Suprapubic skin (tissue), 4 donors: ENCODE measurements around the gene TBC1D14.

Source experiments
- CTCF ChIP-seq, 2 donors: fragments of 200-600 bp in 1 of 2; fragments of 450-650 bp in 1 of 2; sonication (generic) in 1 of 2; IDR thresholded peaks; one replicate each; pipeline ENCODE4 v1.5.1; 2016 to 2019; ENCODE audit warnings: antibody characterized with exemption in 2 of 2, mild to moderate bottlenecking in 1 of 2, moderate library complexity in 1 of 2
- EP300 ChIP-seq: sonication (generic); formaldehyde crosslinking; IDR thresholded peaks from one replicate; pipeline ENCODE4 v1.6.1; 2017; ENCODE audit warnings: antibody characterized with exemption
- POLR2A ChIP-seq, 2 donors: fragments of 450-650 bp; IDR thresholded peaks; one replicate each; pipeline ENCODE4 v1.6.1; 2017; ENCODE audit warnings: antibody characterized with exemption in 2 of 2, mild to moderate bottlenecking in 2 of 2, moderate library complexity in 2 of 2
- POLR2AphosphoS5 ChIP-seq, 3 donors: sonication (generic); formaldehyde crosslinking; IDR thresholded peaks; one replicate each; pipeline ENCODE4 v1.6.1; 2017; ENCODE audit warnings: antibody characterized with exemption in 3 of 3

- TF ChIP-seq CTCF (IDR thresholded peaks at IDR 0.05) (no peak), POLR2A (IDR thresholded peaks at IDR 0.05) (no peak), POLR2AphosphoS5 (IDR thresholded peaks at IDR 0.05) (no peak), EP300 (no peak)
Observed at GRCh38 chr4:6943012-6943884, 33.6 kb downstream of the TBC1D14 start.
